DOHH2 (cell line): ENCODE data around the gene APLF.

Experiments used
- H3F3A ChIP-seq: fragments of 200-600 bp; sonication (generic), shearing (Covaris generic); 2 replicates; pipeline ENCODE4 v1.6.0; 2016; ENCODE audit warnings: antibody characterized with exemption, mild to moderate bottlenecking; ENCODE audit not compliant: control insufficient read depth, insufficient read depth
- H3K27ac ChIP-seq: fragments of 200-600 bp; sonication (generic); 2 replicates; pipeline ENCODE4 v1.5.1; 2014; ENCODE audit warnings: low read depth, mild to moderate bottlenecking, low read length, moderate library complexity
- H3K27me3 ChIP-seq: fragments of 200-600 bp; sonication (generic); 2 replicates; pipeline ENCODE4 v1.6.1; 2014; ENCODE audit warnings: mild to moderate bottlenecking, low read length, mixed read lengths; ENCODE audit not compliant: control insufficient read depth
- H3K36me3 ChIP-seq: fragments of 200-600 bp; sonication (generic); 2 replicates; pipeline ENCODE4 v1.6.1; 2014; ENCODE audit warnings: mild to moderate bottlenecking, low read length, moderate library complexity, mixed read lengths; ENCODE audit not compliant: control insufficient read depth
- H3K4me1 ChIP-seq: fragments of 200-600 bp; sonication (generic); 2 replicates; pipeline ENCODE4 v1.6.1; 2014; ENCODE audit warnings: mild to moderate bottlenecking, low read length, mixed read lengths; ENCODE audit not compliant: control insufficient read depth
- H3K4me2 ChIP-seq: fragments of 200-600 bp; sonication (generic); 2 replicates; pipeline ENCODE4 v1.6.0; 2014; ENCODE audit warnings: mild to moderate bottlenecking, low read length, moderate library complexity
- H3K4me3 ChIP-seq: fragments of 200-600 bp; sonication (generic); 2 replicates; pipeline ENCODE4 v1.5.1; 2014; ENCODE audit warnings: mild to moderate bottlenecking, low read length, mixed read lengths
- H3K79me2 ChIP-seq: fragments of 200-600 bp; sonication (generic); 2 replicates; pipeline ENCODE4 v1.6.1; 2014; ENCODE audit warnings: mild to moderate bottlenecking, low read length, mixed read lengths; ENCODE audit not compliant: control insufficient read depth
- H3K9me2 ChIP-seq: fragments of 200-600 bp; sonication (generic); replicated peaks from 2 replicates; pipeline ENCODE4 v1.6.1; 2014; ENCODE audit warnings: mild to moderate bottlenecking, low read length, mixed read lengths; ENCODE audit not compliant: control insufficient read depth
- H3K9me3 ChIP-seq: fragments of 200-600 bp; sonication (generic); 2 replicates; pipeline ENCODE4 v1.6.1; 2014; ENCODE audit warnings: antibody characterized with exemption, low read length, mixed read lengths; ENCODE audit not compliant: control insufficient read depth, insufficient read depth
- H4K20me1 ChIP-seq: fragments of 200-600 bp; sonication (generic); 2 replicates; pipeline ENCODE4 v1.6.0; 2014; ENCODE audit warnings: low read depth, mild to moderate bottlenecking, antibody characterized with exemption, low read length, moderate library complexity; ENCODE audit not compliant: control insufficient read depth, insufficient read depth
- CTCF ChIP-seq: fragments of 200-600 bp; sonication (generic); IDR thresholded peaks from one replicate; pipeline ENCODE4 v1.5.1; 2014; ENCODE audit warnings: antibody characterized with exemption, mild to moderate bottlenecking, low read depth, low read length; ENCODE audit not compliant: poor library complexity, severe bottlenecking
- EZH2phosphoT487 ChIP-seq: fragments of 200-600 bp; sonication (generic); IDR thresholded peaks from 2 replicates; pipeline ENCODE4 v1.6.1; 2017; ENCODE audit warnings: borderline replicate concordance, mild to moderate bottlenecking, antibody characterized with exemption, low read length, moderate library complexity, mixed read lengths

APLF gene

GRCh38 chr2:68607837-68608236 lies 140.5 kb downstream of the APLF start:
- Histone ChIP-seq H3K27ac (no peak overlapping the region), H3K4me2 (no peak overlapping the region), H3K36me3 (no peaks in the 10 kb centered on the region), H3K9me2 (no peaks in the 10 kb centered on the region), H3K27me3 (no peaks in the 10 kb centered on the region), H4K20me1 (no peaks in the 10 kb centered on the region), H3F3A (no peaks in the 10 kb centered on the region), H3K4me3 (no peak overlapping the region), H3K9me3 (0 out of 2 replicates have a peak, but pooled peaks cover 5% of the 10 kb centered on the region), H3K79me2 (no peaks in the 10 kb centered on the region), H3K4me1 (no peaks in the 10 kb centered on the region)
- TF ChIP-seq EZH2phosphoT487 (no peak), CTCF (no peak)

DNA sequence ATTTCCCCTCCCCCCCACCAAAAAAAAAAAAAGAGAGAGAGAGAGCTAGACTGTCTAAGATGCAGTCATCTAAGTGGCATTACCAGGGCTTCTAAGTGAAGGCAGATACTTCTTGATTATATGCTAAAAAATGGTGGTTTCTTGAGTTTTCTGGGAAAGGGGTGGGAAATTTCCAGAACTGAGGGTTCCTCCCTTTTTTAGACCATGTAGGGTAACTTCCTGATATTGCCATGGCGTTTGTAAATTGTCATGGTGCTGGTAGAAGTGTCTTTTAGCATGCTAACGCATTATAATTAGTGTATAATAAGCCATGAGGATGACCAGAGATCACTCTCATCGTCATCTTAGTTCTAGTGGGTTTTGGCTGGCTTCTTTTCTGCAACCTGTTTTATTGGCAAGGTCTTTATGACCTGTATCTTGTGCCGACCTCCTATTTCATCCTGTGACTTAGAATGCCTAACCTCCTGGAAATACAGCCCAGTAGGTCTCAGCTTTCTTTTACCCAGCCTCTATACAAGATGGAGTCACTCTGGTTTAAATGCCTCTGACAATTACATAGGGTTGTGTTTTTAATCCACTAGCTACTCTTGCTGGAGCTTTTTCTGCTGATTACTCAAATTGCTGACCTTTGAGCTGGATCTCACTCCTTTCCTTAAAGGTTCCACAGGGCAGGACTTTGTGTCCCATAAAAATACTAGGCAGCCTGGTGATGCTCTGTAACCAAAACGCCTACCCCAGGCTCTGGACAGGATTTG lies 145.6 kb downstream of the APLF start:
- H4K20me1 ChIP-seq: no peaks in the 10 kb centered on the region
- H3K36me3 ChIP-seq: no peaks in the 10 kb centered on the region
- no peak overlapping the region for H3K27ac ChIP-seq
- TF ChIP-seq EZH2phosphoT487: no peak
- no peak for TF ChIP-seq CTCF
- H3K9me3 ChIP-seq: no peaks in the 10 kb centered on the region
- H3K9me2 ChIP-seq: no peaks in the 10 kb centered on the region
- no peaks in the 10 kb centered on the region for H3F3A ChIP-seq
- no peaks in the 10 kb centered on the region for H3K4me1 ChIP-seq
- no peaks in the 10 kb centered on the region for H3K27me3 ChIP-seq
- H3K4me2 ChIP-seq: no peak overlapping the region
- H3K4me3 ChIP-seq: no peak overlapping the region
- H3K79me2 ChIP-seq: no peaks in the 10 kb centered on the region

DNA sequence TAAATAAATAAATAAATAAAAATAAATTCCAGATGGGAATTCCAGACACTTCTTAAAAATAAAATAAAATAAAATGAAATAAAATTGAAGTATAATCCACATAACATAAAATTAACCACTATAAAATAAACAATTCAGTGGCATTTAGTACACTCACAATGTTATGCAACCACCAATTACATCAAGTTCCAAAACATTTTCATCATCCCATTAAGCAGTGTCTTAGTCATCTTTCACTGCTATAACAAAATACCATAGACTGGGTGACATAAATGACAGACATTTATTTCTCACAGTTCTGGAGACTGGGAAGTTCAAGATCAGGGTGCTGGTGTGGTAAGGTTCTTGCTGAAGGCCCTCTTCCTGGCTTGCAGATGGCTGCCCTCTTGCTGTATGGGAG lies 153.4 kb downstream of the APLF start:
- no peak overlapping the region for H3K4me3 ChIP-seq
- no peaks in the 10 kb centered on the region for H3F3A ChIP-seq
- H4K20me1 ChIP-seq: no peaks in the 10 kb centered on the region
- no peak overlapping the region for H3K27ac ChIP-seq
- H3K9me3 ChIP-seq: no peaks in the 10 kb centered on the region; the same call in 1 of the 2 replicates
- no peak overlapping the region for H3K4me2 ChIP-seq
- TF ChIP-seq EZH2phosphoT487: no peak
- no peak for TF ChIP-seq CTCF
- H3K36me3 ChIP-seq: no peaks in the 10 kb centered on the region
- no peaks in the 10 kb centered on the region for H3K9me2 ChIP-seq
- H3K79me2 ChIP-seq: no peaks in the 10 kb centered on the region
- no peaks in the 10 kb centered on the region for H3K27me3 ChIP-seq
- H3K4me1 ChIP-seq: no peaks in the 10 kb centered on the region
